Mesenchymal stem cell (in vitro differentiated cells and primary cell): ENCODE data around the gene GRID2.

Experiments
- DNase-seq: peaks from one replicate; pipeline ENCODE4 v3.0.0-alpha.2; 2013
- H2AFZ ChIP-seq: one replicate; pipeline ENCODE4 v1.6.1; 2013; ENCODE audit warnings: low read depth, mild to moderate bottlenecking, control low read depth, inconsistent platforms, low read length, moderate library complexity
- H2AK5ac ChIP-seq: 2 replicates; pipeline ENCODE4 v1.6.1; 2013; ENCODE audit warnings: low read length, moderate library complexity, mild to moderate bottlenecking, inconsistent platforms; ENCODE audit not compliant: severe bottlenecking
- H2BK120ac ChIP-seq: one replicate; pipeline ENCODE4 v1.6.1; 2013; ENCODE audit warnings: low read depth, mild to moderate bottlenecking, inconsistent platforms, low read length, moderate library complexity
- H2BK12ac ChIP-seq, 2 experiments: one replicate each; pipeline ENCODE4 v1.6.1; 2013; ENCODE audit warnings: inconsistent platforms in 2 of 2, low read length in 2 of 2, mild to moderate bottlenecking in 2 of 2, moderate library complexity in 2 of 2, control low read depth in 1 of 2
- H2BK15ac ChIP-seq: one replicate; pipeline ENCODE4 v1.6.1; 2013; ENCODE audit warnings: mild to moderate bottlenecking, low read depth, inconsistent platforms; ENCODE audit not compliant: poor library complexity, severe bottlenecking
- H2BK5ac ChIP-seq: 2 replicates; pipeline ENCODE4 v1.6.1; 2013; ENCODE audit warnings: low read depth, mild to moderate bottlenecking, low read length, control low read depth, inconsistent platforms; ENCODE audit not compliant: poor library complexity, severe bottlenecking
- H3K14ac ChIP-seq, 2 experiments: one replicate each; pipeline ENCODE4 v1.6.1; 2013; ENCODE audit warnings: inconsistent platforms in 2 of 2, low read length in 2 of 2, control low read depth in 1 of 2, mild to moderate bottlenecking in 1 of 2, moderate library complexity in 1 of 2
- H3K18ac ChIP-seq, 2 experiments: one replicate each; pipeline ENCODE4 v1.6.1; 2013; ENCODE audit warnings: inconsistent platforms in 2 of 2, low read length in 2 of 2, control low read depth in 1 of 2, low read depth in 1 of 2, mild to moderate bottlenecking in 1 of 2
- H3K23ac ChIP-seq, 2 experiments: one replicate each; pipeline ENCODE4 v1.6.1; 2013; ENCODE audit warnings: inconsistent platforms in 2 of 2, low read length in 2 of 2, mild to moderate bottlenecking in 2 of 2, moderate library complexity in 2 of 2, control low read depth in 1 of 2
- H3K27ac ChIP-seq: 2 replicates; pipeline ENCODE4 v1.5.1; 2013; ENCODE audit warnings: mild to moderate bottlenecking, moderate library complexity, low read length, control low read depth, inconsistent platforms; ENCODE audit not compliant: poor library complexity, severe bottlenecking
- H3K27me3 ChIP-seq, 2 experiments: 2 replicates each; pipeline versions ENCODE4 v1.6.1 to v1.7.0; 2013; ENCODE audit warnings: low read length in 2 of 2, mild to moderate bottlenecking in 2 of 2, moderate library complexity in 2 of 2, control low read depth in 1 of 2, inconsistent platforms in 1 of 2; ENCODE audit not compliant: control insufficient read depth in 1 of 2, insufficient read depth in 1 of 2
- H3K36me3 ChIP-seq, 2 experiments: 2 replicates each; pipeline versions ENCODE4 v1.6.1 to v1.7.0; 2013; ENCODE audit warnings: low read length in 2 of 2, control low read depth in 1 of 2, inconsistent platforms in 1 of 2, low read depth in 1 of 2, mild to moderate bottlenecking in 1 of 2; ENCODE audit not compliant: insufficient read depth in 2 of 2, control insufficient read depth in 1 of 2
- H3K4ac ChIP-seq, 2 experiments: one replicate each; pipeline ENCODE4 v1.6.1; 2013; ENCODE audit warnings: inconsistent platforms in 2 of 2, low read length in 2 of 2, mild to moderate bottlenecking in 2 of 2, moderate library complexity in 2 of 2, control low read depth in 1 of 2, low read depth in 1 of 2
- H3K4me1 ChIP-seq: 2 replicates; pipeline ENCODE4 v1.6.1; 2013; ENCODE audit warnings: low read depth, low read length, control low read depth; ENCODE audit not compliant: control insufficient read depth, insufficient read depth
- H3K4me2 ChIP-seq: 2 replicates; pipeline ENCODE4 v1.6.1; 2013; ENCODE audit warnings: low read length, mild to moderate bottlenecking, inconsistent platforms; ENCODE audit not compliant: poor library complexity, severe bottlenecking
- H3K4me3 ChIP-seq, 2 experiments: 2 replicates each; pipeline versions ENCODE4 v1.5.1 to v1.7.0; 2013; ENCODE audit warnings: low read length in 2 of 2, mild to moderate bottlenecking in 2 of 2, control low read depth in 1 of 2, low read depth in 1 of 2; ENCODE audit not compliant: insufficient read depth in 1 of 2
- H3K79me1 ChIP-seq: replicated peaks from 2 replicates; pipeline ENCODE4 v1.6.1; 2013; ENCODE audit warnings: mild to moderate bottlenecking, control low read depth, low read length, inconsistent platforms; ENCODE audit not compliant: poor library complexity, severe bottlenecking
- H3K9ac ChIP-seq: 2 replicates; pipeline ENCODE4 v1.7.0; 2013; ENCODE audit warnings: mild to moderate bottlenecking, low read length, moderate library complexity
- H3K9me3 ChIP-seq: 2 replicates; pipeline ENCODE4 v1.7.0; 2013; ENCODE audit warnings: mild to moderate bottlenecking, low read length; ENCODE audit not compliant: control insufficient read depth
- H4K8ac ChIP-seq: one replicate; pipeline ENCODE4 v1.6.1; 2013; ENCODE audit warnings: inconsistent platforms, mild to moderate bottlenecking, low read length, moderate library complexity
- H4K91ac ChIP-seq: one replicate; pipeline ENCODE4 v1.6.1; 2013; ENCODE audit warnings: mild to moderate bottlenecking, low read length, inconsistent platforms
- WGBS: methylation state at CpG from one replicate; pipeline ENCODE4 v1.1.7; 2013; ENCODE audit warnings: mixed read lengths; 5-methylcytosine and 5-hydroxymethylcytosine counted together

Gene GRID2

GRCh38 chr4:93688978-93689377, 1385.2 kb downstream of the GRID2 start:
- Histone ChIP-seq H3K18ac (no peak overlapping the region), H3K27me3 (no peaks in the 10 kb centered on the region), H3K79me1 (no peaks in the 10 kb centered on the region), H2BK5ac (no peak overlapping the region), H3K4me1 (no peaks in the 10 kb centered on the region), H2BK15ac (no peak overlapping the region), H2AFZ (no peak overlapping the region), H3K23ac (no peak overlapping the region), H3K14ac (no peak overlapping the region), H2AK5ac (no peak overlapping the region), H3K36me3 (no peaks in the 10 kb centered on the region), H3K4me2 (no peak overlapping the region), H3K27ac (no peak overlapping the region), H2BK12ac (no peak overlapping the region), H3K9ac (no peak overlapping the region), H4K8ac (no peak overlapping the region), H3K4ac (no peak overlapping the region), H2BK120ac (no peak overlapping the region), H4K91ac (no peak overlapping the region), H3K9me3 (no peaks in the 10 kb centered on the region), H3K4me3 (no peak overlapping the region)
- no peak for DNase-seq
- 98% methylated on average over 4 of the region's 4 CpGs for WGBS

GRCh38 chr4:93693141-93693540, 1389.4 kb downstream of the GRID2 start:
- H3K4me3 ChIP-seq, result no peak overlapping the region
- no CpG with 5 or more reads among the region's 3 CpGs for WGBS

GRCh38 chr4:93698686-93699085, 1394.9 kb downstream of the GRID2 start:
- H3K27me3 ChIP-seq, result no peaks in the 10 kb centered on the region
- no peak overlapping the region for H3K4me2 ChIP-seq
- no peak overlapping the region for H3K9ac ChIP-seq
- no peak overlapping the region for H4K91ac ChIP-seq
- no peak overlapping the region for H3K4me3 ChIP-seq
- no peak overlapping the region for H2BK12ac ChIP-seq
- no peak overlapping the region for H3K23ac ChIP-seq
- no peaks in the 10 kb centered on the region for H3K9me3 ChIP-seq
- no peaks in the 10 kb centered on the region for H3K4me1 ChIP-seq
- no peaks in the 10 kb centered on the region for H3K36me3 ChIP-seq
- H3K14ac ChIP-seq, result no peak overlapping the region
- H2AK5ac ChIP-seq, result no peak overlapping the region
- H2AFZ ChIP-seq, result no peak overlapping the region
- H3K79me1 ChIP-seq, result no peaks in the 10 kb centered on the region
- no peak overlapping the region for H3K18ac ChIP-seq
- no peak overlapping the region for H4K8ac ChIP-seq
- H3K4ac ChIP-seq, result no peak overlapping the region
- no peak for DNase-seq
- no peak overlapping the region for H2BK15ac ChIP-seq
- no peak overlapping the region for H2BK5ac ChIP-seq
- WGBS, result no CpG with 5 or more reads among the region's 1 CpG
- no peak overlapping the region for H2BK120ac ChIP-seq
- H3K27ac ChIP-seq, result no peak overlapping the region

More at GRCh38 chr4:93693141-93693540, 1389.4 kb downstream of the GRID2 start:
- H3K4me1 ChIP-seq, result no peaks in the 10 kb centered on the region
- H3K14ac ChIP-seq, result no peak overlapping the region
- H3K18ac ChIP-seq, result no peak overlapping the region
- no peak overlapping the region for H4K91ac ChIP-seq
- H2AK5ac ChIP-seq, result no peak overlapping the region
- no peaks in the 10 kb centered on the region for H3K27me3 ChIP-seq
- H3K4ac ChIP-seq, result no peak overlapping the region
- no peaks in the 10 kb centered on the region for H3K36me3 ChIP-seq
- H3K79me1 ChIP-seq, result no peaks in the 10 kb centered on the region
- no peak for DNase-seq
- no peak overlapping the region for H3K27ac ChIP-seq
- no peaks in the 10 kb centered on the region for H3K9me3 ChIP-seq
- no peak overlapping the region for H3K4me2 ChIP-seq
- no peak overlapping the region for H4K8ac ChIP-seq
- H2BK15ac ChIP-seq, result no peak overlapping the region
- H2BK5ac ChIP-seq, result no peak overlapping the region
- no peak overlapping the region for H2BK12ac ChIP-seq
- H3K9ac ChIP-seq, result no peak overlapping the region
- no peak overlapping the region for H2AFZ ChIP-seq
- H2BK120ac ChIP-seq, result no peak overlapping the region
- H3K23ac ChIP-seq, result no peak overlapping the region

GRCh38 chr4:93700571-93700970, 1396.8 kb downstream of the GRID2 start:
- no peak for DNase-seq
- H3K18ac ChIP-seq, result no peak overlapping the region
- H2BK15ac ChIP-seq, result no peak overlapping the region
- H3K14ac ChIP-seq, result no peak overlapping the region
- no peak overlapping the region for H4K8ac ChIP-seq
- H2AFZ ChIP-seq, result no peak overlapping the region
- no peak overlapping the region for H4K91ac ChIP-seq
- H2BK12ac ChIP-seq, result no peak overlapping the region
- H2BK5ac ChIP-seq, result no peak overlapping the region
- no peak overlapping the region for H3K4me2 ChIP-seq
- no peak overlapping the region for H3K4ac ChIP-seq
- no peaks in the 10 kb centered on the region for H3K79me1 ChIP-seq
- no peak overlapping the region for H2AK5ac ChIP-seq
- H3K4me1 ChIP-seq, result no peaks in the 10 kb centered on the region
- no peak overlapping the region for H3K27ac ChIP-seq
- H3K36me3 ChIP-seq, result no peaks in the 10 kb centered on the region
- H3K23ac ChIP-seq, result no peak overlapping the region
- no peak overlapping the region for H3K4me3 ChIP-seq
- no CpG with 5 or more reads among the region's 1 CpG for WGBS
- no peaks in the 10 kb centered on the region for H3K9me3 ChIP-seq
- no peak overlapping the region for H2BK120ac ChIP-seq
- H3K27me3 ChIP-seq, result no peaks in the 10 kb centered on the region
- H3K9ac ChIP-seq, result no peak overlapping the region
